Left renal pelvis (tissue), 4 donors: ENCODE measurements around the gene CLEC4C. TPM values are rescaled to one million over a fixed set of nuclear protein-coding genes. Genes with fewer than 3 reads are reported as not detected.

Source experiments
- DNase-seq, 4 donors: peaks; one replicate each; pipeline ENCODE4 v3.0.0-alpha.2; 2013; ENCODE audit warnings: low read depth in 4 of 4, low spot score in 3 of 4
- polyA plus RNA-seq, 4 donors: library from polyadenylated mRNA; unstranded; fragments of 120-200 nt; gene quantifications; one replicate each; pipeline ENCODE4 v1.2.1, GENCODE V29; 2013; ENCODE audit not compliant: insufficient read length in 4 of 4

CLEC4C gene
- polyA plus RNA-seq, 4 donors = 0.15 TPM; not detected in 3

DNA sequence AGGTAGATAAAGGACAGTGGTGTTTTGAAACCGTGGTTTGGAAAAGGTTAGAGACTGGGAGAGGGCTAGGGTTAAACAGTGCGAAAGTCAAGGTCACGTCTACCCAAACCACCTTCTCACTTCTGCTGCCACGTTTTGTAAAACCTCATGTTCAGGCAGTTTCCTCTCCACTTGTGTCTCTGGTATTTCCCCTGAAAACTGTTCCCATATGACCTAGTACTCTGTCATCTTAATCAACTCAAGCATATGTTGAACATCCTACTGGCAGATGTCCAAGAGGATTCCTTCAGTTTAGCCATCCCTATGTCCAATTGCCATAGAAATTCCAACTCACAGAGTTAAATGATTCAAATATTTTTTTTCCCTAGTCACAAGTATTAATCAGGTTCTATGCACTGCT lies 17.4 kb downstream of the CLEC4C start:
- DNase-seq = no peak

DNA sequence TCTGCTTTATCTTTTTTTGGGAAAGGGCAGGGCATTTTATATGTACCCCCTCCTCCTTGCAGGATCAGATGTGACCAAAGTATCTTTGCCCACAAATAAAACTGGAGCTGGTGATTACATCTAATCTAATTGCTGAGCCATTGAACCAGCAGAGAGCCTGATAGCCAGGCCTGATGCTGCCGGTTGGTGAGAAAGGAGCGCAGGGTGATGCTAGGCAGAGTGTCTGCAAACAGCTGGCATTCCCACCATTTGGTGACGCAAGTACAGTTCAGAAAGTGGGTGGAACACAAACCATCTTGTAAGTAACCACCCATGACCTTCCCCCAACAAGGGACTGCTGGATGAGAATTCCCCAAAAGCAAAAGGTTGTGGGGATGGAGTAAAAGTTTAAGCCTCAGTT lies 23.2 kb downstream of the CLEC4C start:
- DNase-seq = no peak

- no peak for DNase-seq
Measured at GRCh38 chr12:7719946-7720730, 27.0 kb downstream of the CLEC4C start.

- no peak for DNase-seq
Measured at GRCh38 chr12:7716381-7716780, 30.8 kb downstream of the CLEC4C start.

- no peak for DNase-seq
Measured at GRCh38 chr12:7712841-7713442, 34.2 kb downstream of the CLEC4C start.

DNA sequence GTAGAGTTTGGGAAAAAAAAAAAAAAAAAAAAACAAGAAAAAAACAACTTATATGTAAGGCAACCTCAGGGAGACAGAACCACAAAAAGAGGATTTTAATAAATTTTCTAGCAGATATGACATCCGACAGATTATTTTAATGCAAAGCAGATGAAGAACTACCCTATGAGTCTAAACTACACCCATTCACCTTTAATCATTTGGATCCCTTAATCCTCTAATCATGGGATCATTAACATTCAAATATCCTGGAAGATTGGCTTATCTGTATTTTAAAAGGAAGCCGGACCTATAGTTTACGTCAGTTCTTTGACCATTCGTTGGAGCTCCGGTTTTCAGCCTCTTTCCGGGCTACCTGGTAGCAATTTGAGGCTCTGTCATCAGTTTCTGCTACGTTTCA lies 36.0 kb downstream of the CLEC4C start, which contains the start of gene DPPA3:
TSS of gene DPPA3 (plus strand) at position 301 of the 400 bp plus-strand sequence. CDS start 138 bp downstream, outside the sequence.
- DNase-seq = no peak

- no peak for DNase-seq
Measured at GRCh38 chr12:7709969-7710675, 37.1 kb downstream of the CLEC4C start.

- DNase-seq = no peak
Measured at GRCh38 chr12:7705846-7706245, 41.3 kb downstream of the CLEC4C start.

DNA sequence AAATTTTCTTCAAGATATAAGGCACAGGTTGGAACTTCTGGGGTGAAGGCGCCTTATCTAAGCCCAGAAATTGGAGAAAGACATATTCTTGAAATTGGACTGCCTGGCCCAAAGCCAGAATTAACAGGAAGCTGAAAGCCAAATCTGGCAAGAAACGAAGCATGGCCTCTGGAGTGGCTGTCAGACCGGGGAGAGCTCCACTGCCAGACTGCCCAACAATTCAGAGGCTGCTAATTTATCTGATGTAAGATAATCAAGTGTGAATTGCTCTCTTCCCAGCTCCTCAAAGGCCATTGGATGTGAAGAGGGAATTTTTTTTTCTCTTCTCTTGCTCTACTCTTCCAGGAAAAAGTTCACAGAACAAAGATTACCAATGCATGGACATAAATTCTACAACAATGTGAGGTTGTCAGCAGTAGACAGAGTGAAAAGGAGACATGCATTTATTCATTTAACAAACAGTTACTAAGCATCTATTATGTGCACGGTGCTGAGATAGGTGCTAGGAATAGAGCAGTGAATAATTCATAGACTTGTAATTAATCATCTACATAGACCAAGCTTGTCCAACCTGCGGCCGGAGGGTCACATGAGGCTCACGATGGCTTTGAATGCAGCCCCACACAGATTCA lies 51.5 kb downstream of the CLEC4C start, which contains the start of gene GDF3:
TSS of gene GDF3 (minus strand) at position 210 of the 632 bp plus-strand sequence. CDS start at position 163, 47 bp downstream.
- DNase-seq = peak in 1 of 4 donors; percentile 6

GRCh38 chr12:7695237-7695560 lies 52.0 kb downstream of the CLEC4C start:
- no peak for DNase-seq

- DNase-seq = no peak
Measured at GRCh38 chr12:7694556-7695236, 52.5 kb downstream of the CLEC4C start.

GRCh38 chr12:7693793-7694192 lies 53.4 kb downstream of the CLEC4C start:
- no peak for DNase-seq

DNA sequence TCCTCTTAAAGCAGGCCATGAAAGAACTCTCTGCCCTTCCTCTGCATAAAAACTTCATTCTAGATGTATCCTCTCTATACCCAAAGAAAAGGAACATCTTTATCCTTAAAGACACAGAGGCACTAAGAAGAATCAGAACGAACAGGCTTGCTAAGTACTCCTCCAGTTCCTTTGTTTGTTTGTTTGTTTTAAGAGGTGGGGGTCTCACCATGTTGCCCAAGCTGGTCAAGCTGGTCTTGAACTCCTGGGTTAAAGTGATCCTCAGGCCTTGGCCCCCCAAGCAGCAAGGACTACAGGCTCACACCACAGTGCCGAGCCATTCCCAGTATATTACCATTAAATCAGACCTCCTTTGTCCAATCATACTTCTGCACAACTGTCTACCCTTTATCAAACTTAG lies 65.6 kb downstream of the CLEC4C start:
- no peak for DNase-seq

Other genes with a start within 250 kb of the CLEC4C start
- gene CD163, start 243.6 kb downstream of the CLEC4C start, polyA plus RNA-seq = 10 to 100 TPM in 3 of 4 donors, 1 to 10 TPM in 1; 8.0 to 28.0 (median 11.9) TPM
- not detected for gene APOBEC1, start 81.5 kb downstream of the CLEC4C start, polyA plus RNA-seq
- under 1 TPM; 0.25 to 0.96 (median 0.78) TPM for gene GDF3, start 51.6 kb downstream of the CLEC4C start, polyA plus RNA-seq
- gene DPPA3, start 35.9 kb downstream of the CLEC4C start, polyA plus RNA-seq = under 1 TPM in 1 of 4 donors, not detected in 3; 0.16 TPM
- gene NANOGNB, start 17.8 kb upstream of the CLEC4C start, polyA plus RNA-seq = not detected
- gene NANOG, start 42.0 kb upstream of the CLEC4C start, polyA plus RNA-seq = under 1 TPM; 0.07 to 0.49 (median 0.30) TPM
- gene SLC2A14, start 125.5 kb upstream of the CLEC4C start, polyA plus RNA-seq = 1 to 10 TPM in 1 of 4 donors, under 1 TPM in 3; 0.43 to 1.1 (median 0.64) TPM
- gene SLC2A3, start 188.8 kb upstream of the CLEC4C start, polyA plus RNA-seq = 10 to 100 TPM; 13.1 to 39.7 (median 19.2) TPM